NCI-H2081 treated with DMSO at 0.1 percent for 48 hours (cell line): ENCODE results near the gene RGS14.
"Not testable (repeated sequence)": the region's sequence is repeated elsewhere in the genome, so short reads cannot be mapped to it uniquely, and the experiment has no call there.

Experiments used
- DNase-seq: peaks from one replicate; lab custom pipeline; 2025; lab: John Stamatoyannopoulos, UW

RGS14 gene

DNA sequence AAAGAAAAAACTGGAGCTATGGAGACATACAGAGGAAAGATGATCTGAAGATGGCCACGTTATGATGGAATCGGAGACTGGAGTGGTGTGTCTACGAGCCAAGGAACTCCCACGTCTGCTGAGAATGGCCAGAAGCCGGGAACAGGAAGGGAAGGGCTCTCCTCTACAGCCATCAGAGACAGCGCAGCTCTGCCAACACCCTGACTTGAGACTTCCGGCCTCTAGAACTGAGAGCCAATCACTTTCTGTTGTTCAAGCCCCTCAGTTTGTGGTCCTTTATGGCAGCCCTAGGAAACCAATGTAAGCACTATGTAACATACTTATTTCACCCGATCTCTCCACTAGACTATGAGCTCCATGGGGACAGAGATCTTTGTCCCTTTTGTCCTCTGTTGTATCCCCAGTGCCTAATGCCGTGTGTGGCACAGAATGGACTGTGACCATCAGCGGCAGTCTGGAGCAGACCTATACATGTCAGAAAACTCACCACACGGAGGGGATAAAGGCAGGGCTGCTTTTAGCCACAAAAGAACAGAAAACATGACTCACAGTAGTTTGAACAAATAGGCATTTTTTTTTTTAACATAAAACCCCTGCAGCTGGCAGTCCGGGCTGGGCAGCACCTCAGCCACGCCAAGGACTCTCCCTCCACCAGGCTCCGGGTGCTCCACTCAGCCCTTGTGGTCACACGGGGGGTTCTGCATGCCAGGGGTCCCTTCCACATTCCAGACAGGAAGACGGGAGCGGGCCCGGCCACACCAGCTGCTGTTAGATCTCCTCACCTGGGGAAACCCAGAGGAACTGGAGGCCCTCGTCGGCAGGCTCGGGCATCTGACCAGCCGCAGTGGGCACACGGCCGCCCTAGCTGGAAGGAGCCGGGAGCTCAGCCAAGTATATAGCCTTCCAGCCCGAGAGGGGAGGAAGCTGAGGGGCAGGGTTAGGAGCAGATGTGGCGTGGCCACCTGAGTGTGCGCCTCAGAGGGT is 29.9 kb upstream of the RGS14 start:
- DNase-seq: no peak

- no peak for DNase-seq
Observed at GRCh38 chr5:177328545-177329231, 29.0 kb upstream of the RGS14 start.

GRCh38 chr5:177329883-177330282 is 27.8 kb upstream of the RGS14 start:
- DNase-seq: no peak

GRCh38 chr5:177330991-177331842 is 26.5 kb upstream of the RGS14 start:
- DNase-seq: no peak

DNA sequence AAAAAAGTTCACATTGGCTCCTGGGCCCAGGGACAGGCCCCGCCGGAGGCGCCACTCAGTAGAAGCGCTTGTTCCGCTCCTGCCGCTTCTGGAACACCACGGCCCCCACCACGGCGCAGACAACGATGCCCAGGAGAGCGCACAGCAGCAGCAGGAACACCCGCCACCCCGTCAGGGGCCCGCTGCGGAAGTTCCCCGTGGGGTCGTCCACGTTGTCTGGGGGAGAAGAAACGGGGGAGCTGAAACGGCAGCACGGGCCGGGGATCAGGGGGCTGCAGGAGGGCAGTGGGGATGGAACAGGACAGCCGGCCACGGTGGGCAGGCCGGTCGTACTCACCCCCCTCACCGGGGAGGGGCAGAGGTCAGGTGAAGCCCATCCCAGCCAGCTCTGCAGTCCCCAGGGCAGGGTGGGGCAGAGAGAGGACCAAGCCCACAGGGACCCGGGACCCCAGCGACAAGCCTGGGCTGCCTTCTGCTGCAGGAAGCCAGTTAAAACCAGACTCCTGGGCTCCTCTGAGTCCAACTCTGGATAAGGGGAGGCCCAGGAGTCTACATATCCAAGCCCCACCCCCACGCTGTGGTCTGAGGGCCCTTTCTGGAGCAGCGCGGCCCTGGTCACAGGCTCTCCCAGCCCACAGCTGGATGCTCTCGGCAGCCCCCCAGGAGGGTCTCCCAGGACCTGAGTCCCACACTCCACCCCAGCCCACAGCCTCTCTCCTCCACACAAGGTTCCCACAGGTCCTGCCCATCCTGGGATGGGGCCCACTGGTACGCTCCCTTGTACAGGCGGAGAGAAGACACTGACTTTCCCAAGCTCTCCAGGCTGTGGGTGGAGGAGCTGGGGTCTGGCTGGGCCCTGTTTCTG is 25.5 kb upstream of the RGS14 start:
- DNase-seq: no peak

DNA sequence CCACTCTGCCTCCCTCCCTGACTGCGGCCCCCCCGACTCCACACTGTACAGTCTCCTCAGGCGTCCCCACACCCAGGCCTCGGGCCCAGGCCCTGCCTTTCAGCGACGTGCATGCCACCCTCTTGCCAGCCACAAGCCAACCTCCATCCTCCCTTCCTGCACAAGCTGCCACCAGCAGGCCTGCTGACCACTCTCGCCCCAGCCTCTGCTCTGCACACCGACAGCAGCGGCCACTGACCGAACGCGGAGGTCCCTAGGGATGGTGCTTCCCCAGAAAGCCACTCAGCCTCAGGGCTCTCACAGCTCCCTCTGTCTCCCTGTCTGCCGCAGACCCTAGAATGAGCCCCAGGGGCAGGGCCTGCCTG is 24.8 kb upstream of the RGS14 start:
- no peak for DNase-seq

DNA sequence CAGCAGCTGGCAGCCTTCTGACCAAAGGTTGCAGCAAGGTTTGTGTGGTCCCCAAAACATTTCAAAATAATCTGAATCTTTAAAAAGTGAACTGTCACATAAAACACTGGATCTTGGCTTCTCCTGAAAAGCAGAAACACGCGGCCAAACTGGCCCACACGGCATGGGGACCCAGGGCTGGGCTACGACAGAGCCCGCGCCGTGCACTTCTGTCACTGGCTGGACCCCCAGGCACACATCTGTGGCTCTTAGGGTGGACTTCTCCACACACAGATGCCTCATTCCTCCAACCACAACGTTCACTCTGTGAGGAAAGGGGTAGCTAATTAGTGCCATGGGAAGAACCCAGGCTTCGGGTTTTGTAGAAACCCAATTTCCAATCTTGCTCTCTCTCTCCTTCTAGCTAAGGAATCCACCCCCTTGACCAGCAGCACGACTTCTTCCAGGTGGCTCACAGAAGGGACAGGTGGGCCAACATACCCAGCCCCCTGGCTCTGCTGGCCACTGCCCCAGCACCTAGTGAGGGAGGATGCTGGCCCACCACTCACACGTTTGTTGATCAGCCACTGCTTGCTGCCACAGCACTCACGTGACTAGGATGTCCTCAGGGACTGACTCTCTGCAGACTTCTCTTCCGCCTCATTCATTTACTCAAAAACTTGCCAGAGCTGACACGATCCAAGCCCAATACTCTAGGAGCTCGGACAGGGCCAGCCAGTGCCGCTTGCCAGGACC is 24.1 kb upstream of the RGS14 start:
- no peak for DNase-seq

DNA sequence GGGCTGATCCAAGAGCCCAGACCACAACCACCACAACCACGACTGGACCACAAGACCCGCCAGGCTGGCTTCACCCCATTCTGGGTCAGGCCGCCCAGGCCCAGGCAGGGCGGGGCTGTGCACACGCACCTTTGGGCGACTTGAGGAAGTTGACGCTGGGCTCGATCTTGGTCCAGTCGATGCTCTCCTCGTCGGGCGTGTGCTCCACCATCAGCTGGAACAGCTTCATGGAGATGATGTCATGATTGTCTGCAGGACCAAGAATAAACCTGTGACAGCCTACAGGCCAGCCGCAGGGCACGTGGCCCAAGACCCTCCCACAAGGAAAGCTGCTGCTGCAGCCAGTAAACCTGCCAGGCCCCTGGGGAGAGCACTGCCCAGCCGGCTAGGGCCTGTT is 23.6 kb upstream of the RGS14 start:
- no peak for DNase-seq

DNA sequence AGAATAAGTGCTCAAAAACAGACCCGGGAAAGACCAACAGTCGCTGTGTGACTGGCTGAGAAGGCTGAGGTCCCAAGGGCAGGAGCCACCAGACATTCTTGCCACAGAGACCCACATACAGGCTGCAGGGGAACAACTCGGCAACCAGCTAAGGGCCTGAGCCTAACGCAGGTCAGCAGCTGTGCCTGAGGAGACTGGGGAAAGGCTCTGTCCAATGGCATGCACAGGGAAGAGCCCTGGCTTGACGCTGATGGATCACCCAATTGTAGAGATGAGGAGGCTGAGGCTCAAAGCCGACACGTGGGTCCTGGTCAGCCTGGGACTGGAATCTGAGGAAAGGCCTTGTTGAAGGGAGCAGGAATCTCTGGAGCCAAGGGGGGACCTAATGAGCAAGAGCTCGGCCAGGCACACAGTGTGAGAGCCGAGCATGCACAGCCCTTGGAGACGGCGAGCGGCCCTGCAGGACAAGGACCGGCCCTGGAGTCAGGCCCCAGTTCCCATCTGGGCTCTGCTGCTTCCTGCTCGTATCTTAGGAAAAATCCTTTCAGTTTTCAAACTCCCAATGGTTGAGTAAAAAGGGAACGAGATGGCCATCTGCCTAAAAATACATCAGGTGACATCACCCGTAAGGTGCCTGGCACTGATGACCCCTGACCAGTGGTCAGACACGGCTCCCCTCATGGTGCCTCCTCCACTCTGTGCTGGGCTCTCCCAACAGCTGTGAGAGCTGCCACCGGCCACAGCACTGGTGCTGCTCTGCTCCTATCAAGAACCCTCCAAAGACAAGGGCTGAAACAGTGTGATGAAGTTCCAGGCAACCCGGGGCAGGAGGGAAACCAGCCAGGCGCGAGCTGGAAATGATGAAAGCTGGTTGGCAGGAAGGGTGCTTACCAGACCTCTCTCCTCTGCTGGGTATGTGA is 22.7 kb upstream of the RGS14 start:
- no peak for DNase-seq

- no peak for DNase-seq
Observed at GRCh38 chr5:177335701-177336065, 22.0 kb upstream of the RGS14 start.

GRCh38 chr5:177336112-177336511 is 21.6 kb upstream of the RGS14 start:
- DNase-seq: no peak

DNA sequence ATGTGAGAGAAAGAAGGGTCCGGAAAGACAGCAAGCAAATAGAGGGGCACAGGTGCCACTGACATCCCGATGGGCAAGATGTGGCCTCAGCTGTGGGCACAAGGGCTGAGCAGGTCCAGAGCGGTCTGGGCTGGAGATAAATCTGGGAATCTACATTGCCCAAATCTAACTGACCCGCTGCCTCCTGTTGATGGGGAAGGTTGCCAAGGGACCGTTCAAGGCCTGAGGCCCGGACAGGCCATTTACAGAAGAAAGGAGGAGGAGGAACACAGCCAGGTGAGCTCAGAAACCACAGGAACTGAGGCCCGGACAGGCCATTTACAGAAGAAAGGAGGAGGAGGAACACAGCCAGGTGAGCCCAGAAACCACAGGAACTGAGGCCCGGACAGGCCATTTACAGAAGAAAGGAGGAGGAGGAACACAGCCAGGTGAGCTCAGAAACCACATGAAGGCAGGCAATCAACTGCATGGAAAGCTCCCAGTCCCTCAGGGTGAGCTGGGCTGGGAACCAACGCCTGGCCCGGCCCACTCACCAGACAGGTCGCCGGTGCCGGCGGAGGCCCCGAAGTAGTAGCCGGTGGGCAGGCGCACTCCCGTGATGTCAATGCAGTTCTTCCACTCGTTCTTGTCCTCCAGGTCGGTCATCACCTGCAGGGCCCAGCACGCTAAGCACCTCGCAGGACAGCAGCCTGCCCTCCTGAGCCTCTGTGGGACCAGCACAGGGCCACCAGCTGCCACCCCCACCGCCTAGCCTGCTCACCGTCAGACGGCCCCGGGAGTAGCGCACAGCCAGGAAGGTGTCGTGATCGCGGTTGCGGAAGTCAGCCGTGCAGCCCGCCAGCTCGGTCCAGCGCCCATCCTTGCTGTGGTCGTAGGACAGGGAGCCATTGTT is 20.9 kb upstream of the RGS14 start:
- DNase-seq: no peak

DNA sequence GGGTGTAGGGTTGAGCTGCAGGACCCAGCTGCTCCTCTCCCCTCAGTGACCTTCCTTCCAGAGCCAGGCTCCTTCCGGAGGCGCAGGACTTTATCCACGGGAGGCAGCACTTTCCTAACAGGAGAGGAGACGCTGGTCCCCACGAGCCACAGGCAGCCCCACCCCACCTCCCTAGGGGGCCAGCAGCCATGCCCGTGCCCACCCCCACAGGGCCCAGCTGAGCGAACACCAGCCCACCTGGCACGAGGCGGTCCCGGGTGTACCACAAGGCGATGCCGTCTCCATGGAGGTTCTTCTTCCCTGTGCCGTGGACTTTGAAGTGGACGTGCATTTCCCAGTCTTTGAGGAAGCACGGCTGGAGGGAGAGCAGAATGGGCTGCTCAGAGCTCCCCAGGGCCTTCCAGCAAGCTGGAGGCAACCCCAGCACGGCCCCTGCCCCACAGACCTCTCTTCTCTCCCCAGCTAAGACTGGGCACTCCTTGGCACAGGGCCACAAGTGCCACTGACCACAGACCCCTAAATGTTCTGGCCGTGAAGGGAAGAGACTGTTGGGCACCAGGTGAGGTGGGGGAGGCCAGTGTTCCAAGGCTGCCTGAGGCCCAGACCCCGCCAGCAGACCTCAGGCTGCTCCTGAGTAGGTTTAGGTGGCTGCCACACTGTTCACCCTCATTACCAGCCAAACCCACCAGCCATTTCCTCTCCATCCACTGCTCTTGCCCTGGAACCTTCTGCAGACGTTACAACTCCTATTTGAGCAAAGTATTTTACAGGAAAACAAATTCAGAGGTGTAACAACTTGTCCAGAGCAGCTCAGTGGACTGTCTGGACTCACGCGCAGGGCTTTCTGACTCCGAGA is 19.2 kb upstream of the RGS14 start:
- DNase-seq: no peak

- no peak for DNase-seq
Observed at GRCh38 chr5:177339107-177339638, 18.6 kb upstream of the RGS14 start.

GRCh38 chr5:177343000-177343399 is 14.7 kb upstream of the RGS14 start:
- DNase-seq: not testable (repeated sequence)

DNA sequence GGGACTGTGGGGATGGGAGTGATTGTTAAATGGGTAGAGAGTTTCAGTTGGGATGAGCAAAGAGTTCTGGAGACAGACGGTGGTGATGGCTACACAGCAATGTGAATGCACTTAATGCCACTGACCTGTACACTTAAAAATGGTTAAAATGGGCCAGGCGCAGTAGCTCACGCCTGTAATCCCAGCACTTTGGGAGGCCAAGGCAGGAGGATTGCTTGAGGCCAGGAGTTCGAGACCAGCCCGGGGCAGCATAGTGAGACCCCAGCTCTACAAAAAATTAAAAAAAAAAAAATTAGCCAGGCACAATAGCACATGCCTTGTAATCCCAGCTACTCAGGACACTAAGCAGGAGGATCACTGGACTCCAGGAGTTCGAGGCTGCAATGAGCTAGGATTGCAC is 13.9 kb upstream of the RGS14 start:
- no peak for DNase-seq

DNA sequence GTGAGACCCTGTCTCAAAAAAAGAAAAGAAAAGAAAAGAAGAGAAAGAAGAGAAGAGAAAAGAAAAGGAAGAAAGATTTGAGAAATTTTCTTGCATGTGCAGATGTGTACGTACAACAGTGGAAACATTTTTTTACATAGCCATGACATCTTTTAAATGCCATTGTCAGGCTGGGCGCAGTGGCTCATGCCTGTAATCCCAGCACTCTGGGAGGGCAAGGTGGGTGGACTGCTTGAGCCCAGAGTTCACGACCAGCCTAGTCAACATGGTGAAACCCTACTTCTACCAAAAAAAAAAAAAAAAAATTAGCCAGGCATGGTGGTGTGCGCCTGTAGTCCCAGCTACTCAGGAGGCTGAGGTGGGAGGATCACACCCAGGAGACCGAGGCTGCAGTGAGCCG is 12.8 kb upstream of the RGS14 start:
- DNase-seq: no peak
